OCI-M2 (cell line): ENCODE measurements around the gene XYLB.
"Not testable (repeated sequence)": the region's sequence is repeated elsewhere in the genome, so short reads cannot be mapped to it uniquely, and the experiment has no call there.

Experiments used
- DNase-seq: peaks from one replicate; lab custom pipeline; 2025; ENCODE audit not compliant: unreplicated experiment; lab: John Stamatoyannopoulos, UW

The XYLB gene

GRCh38 chr3:38346587-38347410 is at the start of gene XYLB:
Gene XYLB (plus strand): TSS chr3:38346785. CDS start chr3:38346869, 84 bp downstream.
- DNase-seq: no peak

- not testable (repeated sequence) for DNase-seq
Observed at GRCh38 chr3:38297053-38297452, 49.5 kb upstream of the XYLB start.

- DNase-seq: no peak
Observed at GRCh38 chr3:38297537-38297936, 49.0 kb upstream of the XYLB start.

GRCh38 chr3:38297947-38298711 is 48.5 kb upstream of the XYLB start:
- DNase-seq: no peak

- DNase-seq: no peak
Observed at GRCh38 chr3:38306941-38307340, 39.6 kb upstream of the XYLB start.

GRCh38 chr3:38307599-38307998 is 39.0 kb upstream of the XYLB start:
- DNase-seq: no peak

- DNase-seq: no peak
Observed at GRCh38 chr3:38308456-38308855, 38.1 kb upstream of the XYLB start.

GRCh38 chr3:38311476-38311875 is 35.1 kb upstream of the XYLB start:
- no peak for DNase-seq

GRCh38 chr3:38311941-38312340 is 34.6 kb upstream of the XYLB start:
- no peak for DNase-seq

- DNase-seq: no peak
Observed at GRCh38 chr3:38312356-38312755, 34.2 kb upstream of the XYLB start.

GRCh38 chr3:38313263-38313662 is 33.3 kb upstream of the XYLB start:
- DNase-seq: no peak

GRCh38 chr3:38313695-38314094 is 32.9 kb upstream of the XYLB start:
- DNase-seq: no peak

- DNase-seq: no peak
Observed at GRCh38 chr3:38314112-38314763, 32.3 kb upstream of the XYLB start.

- DNase-seq: no peak
Observed at GRCh38 chr3:38314764-38315487, 31.7 kb upstream of the XYLB start.

- no peak for DNase-seq
Observed at GRCh38 chr3:38315488-38316230, 30.9 kb upstream of the XYLB start.

- DNase-seq: no peak
Observed at GRCh38 chr3:38316356-38317191, 30.0 kb upstream of the XYLB start.

- DNase-seq: no peak
Observed at GRCh38 chr3:38317192-38317759, 29.3 kb upstream of the XYLB start.

GRCh38 chr3:38318766-38319671 is 27.6 kb upstream of the XYLB start:
- no peak for DNase-seq
